Fibroblast of mammary gland (primary cell): ENCODE results near the gene F13B.
"Not testable (repeated sequence)": the region's sequence is repeated elsewhere in the genome, so short reads cannot be mapped to it uniquely, and the experiment has no call there.

ENCODE experiments used
- DNase-seq: peaks from one replicate; pipeline ENCODE4 v3.0.0-alpha.2; 2010; ENCODE audit warnings: low read depth
- H3K4me3 ChIP-seq: 2 replicates; pipeline ENCODE4 v1.5.1; 2011; ENCODE audit warnings: low read depth, mild to moderate bottlenecking, low read length, moderate library complexity; ENCODE audit not compliant: control insufficient read depth
- CTCF ChIP-seq: conservative IDR thresholded peaks from 2 replicates; pipeline ENCODE4 v1.5.1; 2011; ENCODE audit warnings: low read depth, low read length, inconsistent platforms; ENCODE audit not compliant: control insufficient read depth, insufficient read depth

The F13B gene

GRCh38 chr1:197001828-197002227 lies 65.2 kb downstream of the F13B start:
- H3K4me3 ChIP-seq: no peak overlapping the region
- DNase-seq: no peak
- no peak for TF ChIP-seq CTCF

- peak; percentile 90 for DNase-seq
- no peak overlapping the region for H3K4me3 ChIP-seq
- peak; percentile 9 for TF ChIP-seq CTCF
Observed at GRCh38 chr1:196997423-196997822, 69.6 kb downstream of the F13B start.

GRCh38 chr1:196993916-196994315 lies 73.1 kb downstream of the F13B start:
- TF ChIP-seq CTCF: no peak
- no peak overlapping the region for H3K4me3 ChIP-seq
- DNase-seq: no peak

- not testable (repeated sequence) for H3K4me3 ChIP-seq, DNase-seq
Observed at GRCh38 chr1:196991919-196992651, 75.0 kb downstream of the F13B start.
